Epithelial cell of esophagus (primary cell): ENCODE data around the gene CDH13.
A peak's percentile ranks its signal among the peaks of the same experiment; 100 is the strongest.

Experiments used
- DNase-seq: peaks from one replicate; pipeline ENCODE4 v3.0.0; 2010; ENCODE audit warnings: low read depth
- H3K4me3 ChIP-seq: 2 replicates; pipeline ENCODE4 v1.5.1; 2011; ENCODE audit warnings: mild to moderate bottlenecking, low read length, control low read depth
- TF ChIP-seq, protein P1 (sequence below): IDR thresholded peaks from 2 replicates; pipeline ENCODE4 v1.5.1; 2011; ENCODE audit warnings: low read depth, mild to moderate bottlenecking, low read length, control low read depth, inconsistent platforms; ENCODE audit not compliant: insufficient read depth; ENCODE audit errors: missing control alignments

CDH13 gene

GRCh38 chr16:82967424-82967823 is 340.7 kb downstream of the CDH13 start:
- no peak for DNase-seq
- TF ChIP-seq, protein P1, sequence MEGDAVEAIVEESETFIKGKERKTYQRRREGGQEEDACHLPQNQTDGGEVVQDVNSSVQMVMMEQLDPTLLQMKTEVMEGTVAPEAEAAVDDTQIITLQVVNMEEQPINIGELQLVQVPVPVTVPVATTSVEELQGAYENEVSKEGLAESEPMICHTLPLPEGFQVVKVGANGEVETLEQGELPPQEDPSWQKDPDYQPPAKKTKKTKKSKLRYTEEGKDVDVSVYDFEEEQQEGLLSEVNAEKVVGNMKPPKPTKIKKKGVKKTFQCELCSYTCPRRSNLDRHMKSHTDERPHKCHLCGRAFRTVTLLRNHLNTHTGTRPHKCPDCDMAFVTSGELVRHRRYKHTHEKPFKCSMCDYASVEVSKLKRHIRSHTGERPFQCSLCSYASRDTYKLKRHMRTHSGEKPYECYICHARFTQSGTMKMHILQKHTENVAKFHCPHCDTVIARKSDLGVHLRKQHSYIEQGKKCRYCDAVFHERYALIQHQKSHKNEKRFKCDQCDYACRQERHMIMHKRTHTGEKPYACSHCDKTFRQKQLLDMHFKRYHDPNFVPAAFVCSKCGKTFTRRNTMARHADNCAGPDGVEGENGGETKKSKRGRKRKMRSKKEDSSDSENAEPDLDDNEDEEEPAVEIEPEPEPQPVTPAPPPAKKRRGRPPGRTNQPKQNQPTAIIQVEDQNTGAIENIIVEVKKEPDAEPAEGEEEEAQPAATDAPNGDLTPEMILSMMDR = no peak
- no peak overlapping the region for H3K4me3 ChIP-seq

GRCh38 chr16:82971126-82971525 is 344.4 kb downstream of the CDH13 start:
- TF ChIP-seq, protein P1 = no peak
- no peak for DNase-seq
- no peak overlapping the region for H3K4me3 ChIP-seq

GRCh38 chr16:82972331-82972919 is 345.7 kb downstream of the CDH13 start:
- H3K4me3 ChIP-seq = no peak overlapping the region
- DNase-seq = no peak
- TF ChIP-seq, protein P1 = no peak

- no peak for DNase-seq
- TF ChIP-seq, protein P1 = no peak
- H3K4me3 ChIP-seq = no peak overlapping the region
These were observed 352.8 kb downstream of the CDH13 start for GRCh38 chr16:82979406-82980111.

- no peak overlapping the region for H3K4me3 ChIP-seq
- TF ChIP-seq, protein P1 = no peak
- DNase-seq = no peak
These were observed 354.0 kb downstream of the CDH13 start for GRCh38 chr16:82980810-82981209.

DNA sequence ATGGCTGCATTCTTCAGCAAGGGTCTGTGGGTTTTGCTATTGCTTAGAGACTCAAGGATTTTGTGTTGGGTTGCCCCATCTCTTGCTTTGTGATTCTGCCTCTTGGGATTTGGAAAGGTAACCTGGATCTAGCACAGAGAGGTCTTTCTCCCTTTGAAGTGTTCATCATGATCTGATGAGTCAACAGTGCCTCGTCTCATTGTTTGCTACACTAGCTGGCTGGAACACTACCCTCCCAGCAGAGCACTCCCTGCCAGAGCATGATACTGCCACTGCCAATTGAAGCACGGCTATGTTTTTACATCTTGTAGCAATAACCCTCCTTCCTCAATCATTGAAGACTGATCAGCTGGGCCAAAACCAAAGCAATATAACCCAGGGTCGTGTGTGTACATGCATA is 361.0 kb downstream of the CDH13 start:
- peak; percentile 63 for DNase-seq
- TF ChIP-seq, protein P1 = no peak
- H3K4me3 ChIP-seq = no peak overlapping the region

DNA sequence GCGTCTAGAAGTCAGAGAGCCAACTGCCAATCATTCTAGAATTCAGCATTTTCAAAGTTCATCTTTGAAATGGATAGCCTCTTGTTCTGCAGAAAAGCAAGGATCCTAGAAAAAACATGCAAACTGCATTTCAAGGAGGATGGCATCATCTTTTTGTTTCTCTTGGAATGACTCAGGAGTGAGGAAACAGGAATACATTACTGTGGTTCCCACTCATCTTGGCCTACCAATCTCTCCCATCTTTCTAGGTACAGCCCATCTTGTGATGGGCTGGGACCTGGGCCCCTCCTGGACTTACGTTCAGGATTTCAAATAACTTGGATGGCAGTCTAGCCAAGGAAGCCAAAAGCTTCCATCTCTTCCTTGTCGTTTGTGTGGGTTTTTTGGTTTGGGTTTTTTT is 363.4 kb downstream of the CDH13 start:
- peak; percentile 52 for DNase-seq
- no peak overlapping the region for H3K4me3 ChIP-seq
- TF ChIP-seq, protein P1 = no peak
